NB4 (cell line): ENCODE data around the gene RDH5.

ENCODE experiments used
- DNase-seq: peaks from one replicate; pipeline ENCODE4 v3.0.0; 2010; ENCODE audit warnings: low read depth
- H3K4me3 ChIP-seq: one replicate; pipeline ENCODE4 v1.5.1; 2011; ENCODE audit warnings: mild to moderate bottlenecking, low read depth, low read length, moderate library complexity
- CTCF ChIP-seq: IDR thresholded peaks from one replicate; pipeline ENCODE4 v1.5.1; 2012; ENCODE audit warnings: low read depth, low read length
- MAX ChIP-seq: IDR thresholded peaks from 2 replicates; pipeline ENCODE4 v1.6.1; 2011; ENCODE audit warnings: low read depth, low read length
- MYC ChIP-seq: IDR thresholded peaks from 2 replicates; pipeline ENCODE4 v1.6.1; 2011; ENCODE audit warnings: low read depth, low read length
- POLR2A ChIP-seq: IDR thresholded peaks from 2 replicates; pipeline ENCODE4 v1.6.1; 2011; ENCODE audit warnings: mild to moderate bottlenecking; ENCODE audit not compliant: insufficient read length; ENCODE audit errors: extremely low read depth

The RDH5 gene

DNA sequence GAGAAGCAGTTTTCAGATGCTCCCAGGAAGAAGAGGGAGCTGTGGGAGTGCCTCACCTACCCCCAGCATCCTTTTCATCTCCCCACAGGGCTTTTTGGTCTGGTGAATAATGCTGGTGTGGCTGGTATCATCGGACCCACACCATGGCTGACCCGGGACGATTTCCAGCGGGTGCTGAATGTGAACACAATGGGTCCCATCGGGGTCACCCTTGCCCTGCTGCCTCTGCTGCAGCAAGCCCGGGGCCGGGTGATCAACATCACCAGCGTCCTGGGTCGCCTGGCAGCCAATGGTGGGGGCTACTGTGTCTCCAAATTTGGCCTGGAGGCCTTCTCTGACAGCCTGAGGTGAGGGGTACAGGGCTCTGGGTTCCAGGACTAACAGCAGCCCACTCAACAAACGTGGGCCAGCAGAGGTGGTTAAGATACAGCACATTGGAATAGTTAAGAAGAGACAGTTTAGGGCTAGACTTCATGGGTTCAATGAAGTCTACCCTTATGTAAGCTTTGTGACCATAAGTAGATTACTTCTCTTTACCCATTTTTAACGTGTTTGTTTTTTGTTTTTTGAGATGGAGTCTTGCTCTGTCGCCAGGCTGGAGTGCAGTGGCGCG is 1.5 kb downstream of the RDH5 start:
- no peak overlapping the region for H3K4me3 ChIP-seq
- no peak for TF ChIP-seq MAX
- no peak for TF ChIP-seq MYC
- TF ChIP-seq POLR2A, result no peak
- no peak for TF ChIP-seq CTCF

GRCh38 chr12:55722948-55723347 is 2.8 kb downstream of the RDH5 start:
- DNase-seq, result no peak
- TF ChIP-seq MYC, result no peak
- no peak for TF ChIP-seq CTCF
- no peak for TF ChIP-seq MAX
- no peak for TF ChIP-seq POLR2A
- H3K4me3 ChIP-seq, result no peak overlapping the region

More for the DNA sequence above, 1.5 kb downstream of the RDH5 start:
- DNase-seq, result no peak

DNA sequence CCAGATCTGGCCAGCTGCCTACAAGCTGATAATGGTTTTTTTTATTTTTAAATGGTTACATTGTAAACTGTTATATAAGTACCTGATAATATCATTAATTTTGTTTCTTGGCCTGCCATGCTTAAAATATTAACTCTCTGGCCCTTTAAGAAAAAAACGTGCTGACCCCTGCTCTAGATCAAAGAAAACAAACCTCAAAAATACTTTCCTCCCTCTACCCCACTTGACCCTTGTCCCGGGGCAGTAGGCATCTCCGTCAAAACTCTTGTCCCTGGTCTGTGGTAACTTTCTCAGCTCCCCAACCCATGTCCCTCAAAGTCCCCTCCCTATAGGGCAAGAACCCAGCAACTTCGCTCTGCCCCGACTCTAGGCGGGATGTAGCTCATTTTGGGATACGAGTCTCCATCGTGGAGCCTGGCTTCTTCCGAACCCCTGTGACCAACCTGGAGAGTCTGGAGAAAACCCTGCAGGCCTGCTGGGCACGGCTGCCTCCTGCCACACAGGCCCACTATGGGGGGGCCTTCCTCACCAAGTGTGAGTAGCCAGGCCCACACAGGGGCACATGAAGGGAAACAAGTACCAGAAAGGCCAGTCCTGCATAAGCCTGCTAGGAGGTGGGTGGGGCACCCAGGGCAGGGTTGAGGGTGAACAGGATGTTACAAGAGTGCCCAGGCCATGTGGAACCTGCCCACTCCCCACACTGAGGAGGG is 3.5 kb downstream of the RDH5 start:
- H3K4me3 ChIP-seq, result no peak overlapping the region
- no peak for TF ChIP-seq POLR2A

GRCh38 chr12:55724226-55724939 is 4.2 kb downstream of the RDH5 start:
- TF ChIP-seq POLR2A (no peak), MAX (peak; percentile 6; the same call in 1 of the 2 replicates), CTCF (peak; percentile 88)
- no peak overlapping the region for H3K4me3 ChIP-seq
- peak; percentile 84 for DNase-seq

More for the DNA sequence above, 3.5 kb downstream of the RDH5 start:
- no peak for DNase-seq

GRCh38 chr12:55724940-55725309 is 4.7 kb downstream of the RDH5 start:
- no peak overlapping the region for H3K4me3 ChIP-seq
- no peak for TF ChIP-seq MAX
- no peak for TF ChIP-seq CTCF
- TF ChIP-seq MYC, result no peak
- TF ChIP-seq POLR2A, result no peak
- DNase-seq, result no peak

DNA sequence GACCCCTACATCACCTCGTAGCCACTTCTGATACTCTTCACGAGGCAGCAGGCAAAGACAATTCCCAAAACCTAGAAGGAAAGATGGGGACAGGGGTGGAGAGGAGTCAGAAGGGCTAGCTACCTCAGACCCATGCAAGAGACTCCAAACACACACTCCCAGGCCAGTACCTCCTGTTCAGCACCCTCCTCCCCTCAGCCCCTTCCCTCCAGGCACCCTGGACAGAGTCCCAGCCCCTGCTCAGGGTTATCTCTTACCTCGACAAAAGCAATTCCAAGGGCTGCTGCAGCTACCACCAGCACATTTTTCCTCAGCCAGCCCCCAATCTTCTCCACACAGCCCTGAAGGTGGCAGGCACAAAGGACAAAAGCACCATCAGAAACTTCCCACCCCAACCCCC is 5.4 kb downstream of the RDH5 start:
- TF ChIP-seq MAX (no peak), CTCF (no peak)
- DNase-seq, result no peak
- H3K4me3 ChIP-seq, result no peak overlapping the region
